NCI-H1105 treated with DMSO at 0.1 percent for 48 hours (cell line): ENCODE results near the gene JTB.

ENCODE experiments used
- DNase-seq: peaks from one replicate; lab custom pipeline; 2025; lab: John Stamatoyannopoulos, UW

Gene JTB

GRCh38 chr1:153953859-153954365, 23.6 kb downstream of the JTB start:
- DNase-seq = no peak

GRCh38 chr1:153951801-153952200, 25.7 kb downstream of the JTB start:
- no peak for DNase-seq

DNA sequence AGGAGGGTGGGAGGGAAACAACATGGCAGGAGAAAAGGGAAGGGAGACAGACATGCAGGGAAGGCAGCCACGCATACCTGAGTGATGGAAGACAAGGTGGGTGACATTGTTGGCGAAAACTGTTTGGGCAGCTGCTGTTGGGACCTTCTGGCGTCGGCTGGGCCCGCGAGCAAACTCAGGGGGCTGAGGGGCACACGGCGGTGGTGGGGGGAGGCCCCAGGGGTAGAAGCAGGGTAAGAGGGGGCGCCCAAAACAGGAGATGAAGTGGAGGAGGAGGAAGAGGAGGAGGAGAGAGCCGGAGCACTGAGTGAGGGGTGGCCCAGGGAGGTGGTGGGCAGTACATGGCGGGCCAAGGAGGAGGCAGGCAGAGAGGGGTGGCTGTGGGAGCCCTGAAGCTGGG, 26.3 kb downstream of the JTB start:
- no peak for DNase-seq

- peak; percentile 70 for DNase-seq
These were observed 30.7 kb downstream of the JTB start, which contains the start of gene DENND4B for GRCh38 chr1:153946622-153947241. TSS of gene DENND4B (minus strand) at chr1:153946718. CDS start at chr1:153944374, 2,344 bp downstream.

GRCh38 chr1:153945795-153946621, 31.5 kb downstream of the JTB start:
- peak; percentile 47 for DNase-seq

DNA sequence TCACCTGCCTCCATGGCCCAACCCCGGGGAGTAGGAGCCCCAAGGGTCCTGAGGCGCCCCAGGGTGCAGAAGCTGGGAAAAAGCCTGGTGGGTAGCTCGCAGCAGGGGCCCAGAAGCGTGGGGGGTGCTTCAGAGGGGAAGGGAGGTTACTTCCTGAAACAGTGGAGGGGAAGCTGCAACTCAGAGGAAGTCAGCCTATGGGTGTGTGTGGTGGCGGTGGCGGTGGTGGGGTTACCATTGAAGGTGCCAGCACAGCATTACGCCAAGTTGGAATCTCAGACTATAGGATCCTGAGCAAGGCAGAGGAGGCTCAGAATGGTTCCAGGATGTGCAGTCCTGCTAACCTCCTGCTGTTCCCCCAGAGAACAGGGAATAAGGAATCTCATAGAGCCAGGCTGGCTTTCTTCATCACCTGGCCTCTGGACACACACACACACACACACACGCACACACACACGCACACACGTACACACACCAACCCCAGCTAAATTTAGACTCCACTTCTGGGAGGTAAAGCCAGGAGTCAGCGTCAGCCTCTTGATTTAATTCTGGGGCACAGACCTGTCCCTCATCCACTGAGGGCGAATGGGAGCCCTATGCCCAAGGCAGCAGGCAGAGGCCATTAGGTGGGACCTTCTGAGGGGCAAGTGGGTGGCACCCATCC, 32.2 kb downstream of the JTB start:
- DNase-seq = no peak

GRCh38 chr1:153944827-153945117, 32.7 kb downstream of the JTB start:
- no peak for DNase-seq

GRCh38 chr1:153944005-153944826, 33.3 kb downstream of the JTB start:
- DNase-seq = no peak

- DNase-seq = no peak
These were observed 34.5 kb downstream of the JTB start for GRCh38 chr1:153942766-153943549.

DNA sequence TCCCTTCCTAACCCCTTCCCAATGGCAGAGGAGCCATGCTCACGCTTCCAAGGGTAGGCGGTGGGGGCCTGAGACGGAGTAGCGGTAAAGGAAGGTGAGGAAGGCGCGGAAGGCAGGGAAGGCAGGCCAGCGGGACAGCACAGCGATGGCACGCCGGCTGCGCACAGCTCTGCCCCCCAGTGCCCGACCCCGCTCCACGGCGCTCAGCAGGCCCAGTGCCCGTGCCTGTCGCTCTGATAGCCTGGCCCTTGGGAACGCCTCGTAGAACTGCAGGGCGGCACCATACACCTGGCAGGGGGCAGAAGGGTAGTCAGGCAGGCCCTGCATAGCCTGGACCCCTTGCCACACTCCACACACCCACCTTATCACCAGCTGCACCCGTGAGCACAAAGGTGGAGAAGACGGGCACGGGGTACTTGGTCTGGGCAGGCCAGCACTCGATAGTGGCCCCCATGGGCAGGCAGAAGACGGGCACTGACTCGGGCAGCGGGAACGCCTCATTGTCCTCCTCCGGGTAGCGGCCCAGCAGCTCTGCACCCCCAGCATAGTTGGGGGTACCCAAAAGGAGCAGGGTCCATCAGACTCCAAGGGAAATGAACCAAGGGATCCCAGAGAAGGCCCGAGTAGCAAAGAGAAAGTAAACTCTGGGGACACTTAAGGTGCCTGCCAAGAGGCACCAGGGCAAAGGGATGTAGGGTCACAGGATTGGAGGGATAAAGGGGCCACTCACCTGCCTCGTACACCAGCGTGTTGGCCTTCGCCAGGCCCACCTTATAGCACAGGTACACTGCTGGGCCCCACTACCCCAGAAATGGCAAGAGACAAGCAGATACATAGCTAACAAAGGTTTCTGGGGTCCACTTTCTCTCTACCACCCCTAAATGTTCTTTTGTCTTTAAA, 35.4 kb downstream of the JTB start:
- DNase-seq = no peak

DNA sequence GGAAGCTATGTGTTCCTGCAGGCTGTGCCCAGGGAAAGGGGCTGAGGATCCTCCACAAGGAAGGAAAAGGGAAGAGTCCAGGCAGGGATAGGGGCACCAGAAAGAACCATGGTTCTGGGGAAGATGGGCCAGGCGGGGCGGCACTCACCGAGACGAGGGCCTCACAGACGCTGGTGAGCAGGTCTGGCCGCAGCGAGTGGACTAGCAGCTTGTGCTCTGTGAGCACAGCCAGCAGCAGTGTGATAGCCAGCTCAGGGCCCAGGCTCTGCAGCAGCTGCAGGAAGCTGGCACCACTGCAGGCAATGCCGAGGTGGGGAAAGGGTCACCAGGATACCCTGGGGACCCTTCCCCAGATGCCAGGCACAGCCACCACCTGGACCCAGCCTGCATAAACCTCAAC, 36.7 kb downstream of the JTB start:
- DNase-seq = no peak

DNA sequence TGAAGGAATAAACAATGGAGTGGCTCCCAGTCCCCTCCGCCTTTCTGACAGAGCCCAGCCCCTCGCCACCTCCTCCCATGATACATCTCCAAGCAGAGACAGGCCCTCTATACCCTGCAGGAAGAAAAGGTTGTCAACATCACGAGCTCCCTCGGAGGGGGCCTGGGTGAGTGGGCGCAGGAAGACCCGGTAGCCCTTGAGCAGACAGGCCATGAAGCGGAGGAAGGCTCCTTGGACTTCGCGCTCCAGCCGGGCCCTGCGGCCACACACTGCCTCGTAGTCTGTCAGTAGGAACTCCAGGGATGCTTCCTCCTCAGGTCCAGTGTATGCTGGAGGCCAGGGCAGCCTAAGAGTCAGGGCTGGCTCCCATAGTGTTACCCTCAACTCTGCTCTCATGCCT, 38.0 kb downstream of the JTB start:
- no peak for DNase-seq

GRCh38 chr1:153938996-153939395, 38.5 kb downstream of the JTB start:
- DNase-seq = no peak

DNA sequence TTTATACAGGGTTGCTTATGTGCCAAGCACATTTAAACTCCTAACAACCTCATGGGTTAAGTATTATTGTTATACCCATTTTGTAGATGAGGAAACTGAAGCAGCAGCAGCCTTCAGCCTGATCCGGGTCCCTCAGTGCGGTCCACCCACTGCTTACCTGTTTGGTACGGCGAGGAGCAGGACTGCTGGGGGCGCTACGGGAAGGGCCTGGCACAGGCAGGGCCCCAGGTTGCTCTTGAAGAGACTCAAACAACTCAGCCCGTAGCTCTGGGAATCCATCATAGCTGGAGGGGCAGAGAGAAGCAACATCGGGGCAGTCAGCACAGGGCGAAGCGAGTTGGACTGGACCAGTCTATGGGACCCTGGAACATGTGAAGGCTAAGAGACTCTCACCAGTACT, 40.1 kb downstream of the JTB start:
- no peak for DNase-seq

DNA sequence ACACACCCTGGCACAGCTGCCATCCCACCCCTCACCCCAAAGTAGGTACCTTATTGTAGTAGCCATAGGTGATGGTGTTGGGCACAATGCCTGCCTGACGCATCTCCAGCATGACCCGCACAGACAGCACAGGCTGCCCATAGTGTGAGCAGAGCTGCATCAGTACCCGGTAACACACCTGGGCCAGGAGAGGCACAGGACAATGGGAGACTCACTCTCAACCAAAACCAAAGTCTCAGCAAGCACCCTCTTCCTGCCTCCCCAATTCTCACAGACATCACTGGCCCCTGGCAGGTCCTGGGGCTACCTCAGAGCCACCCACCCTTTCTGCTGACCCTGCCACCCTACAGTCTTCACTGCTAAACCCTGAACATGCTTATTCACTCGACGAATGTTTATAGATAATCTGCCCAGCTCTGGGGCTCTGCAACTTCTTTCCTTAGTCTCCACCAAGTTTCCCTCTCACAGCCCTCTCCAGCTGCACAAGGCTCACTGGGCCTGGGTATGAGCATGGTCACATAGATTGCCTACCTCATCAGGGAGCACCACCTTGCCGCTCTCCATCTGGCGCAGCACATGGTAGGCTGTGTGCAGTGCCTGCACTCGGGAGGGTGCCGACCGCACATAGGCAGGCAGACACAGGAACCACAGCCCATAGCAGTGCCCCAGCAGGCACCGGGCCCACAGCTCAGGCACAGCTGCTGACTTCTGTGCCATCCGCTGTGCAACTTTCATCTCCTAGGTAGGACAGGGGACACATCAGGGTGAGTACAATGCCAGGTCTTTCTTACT, 41.3 kb downstream of the JTB start:
- no peak for DNase-seq

DNA sequence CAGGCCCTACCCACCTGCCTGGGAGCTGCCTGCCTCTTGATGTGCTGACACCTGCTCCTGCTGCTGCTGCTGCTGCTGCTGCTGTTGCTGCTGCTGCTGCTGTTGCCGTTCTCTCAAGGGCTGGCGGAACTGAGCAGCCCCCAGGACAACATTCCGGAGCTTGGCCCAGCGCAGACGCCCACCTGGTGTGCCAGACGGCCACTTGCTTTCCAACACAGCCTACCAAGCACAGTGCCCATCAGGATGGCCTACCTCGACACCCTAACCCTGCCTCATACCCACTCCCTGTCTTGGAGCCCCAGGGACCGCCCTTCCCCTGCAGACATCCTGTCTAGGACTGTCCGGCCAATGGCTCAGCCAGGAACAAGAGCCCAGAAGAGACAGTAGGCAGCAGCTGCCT, 42.7 kb downstream of the JTB start:
- no peak for DNase-seq

DNA sequence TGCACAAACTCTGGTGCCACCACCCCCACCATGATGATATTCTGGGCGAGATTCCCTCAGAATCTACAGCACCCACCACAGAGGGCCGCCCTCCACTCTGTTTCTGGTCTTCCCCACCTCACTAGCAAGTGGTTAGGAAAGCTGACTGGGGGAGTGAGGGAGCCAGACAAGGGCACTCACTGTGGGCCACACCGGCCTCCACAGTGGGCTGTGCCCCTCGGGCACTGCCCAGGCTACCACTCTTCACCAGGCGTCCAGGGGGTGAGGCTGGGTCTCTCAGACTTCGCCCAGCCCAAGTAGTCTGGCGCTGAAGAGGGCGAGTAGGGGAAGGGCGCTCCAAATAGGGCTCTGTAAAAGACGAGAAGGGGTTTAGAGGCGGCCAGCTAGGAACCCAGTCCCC, 43.5 kb downstream of the JTB start:
- DNase-seq = no peak

- no peak for DNase-seq
These were observed 44.0 kb downstream of the JTB start for GRCh38 chr1:153933430-153933829.
